Measurements from ENCODE around the gene NR3C2. TPM values are rescaled to one million over a fixed set of nuclear protein-coding genes. Genes with fewer than 3 reads are reported as not detected.
A peak's percentile ranks its signal among the peaks of the same experiment; 100 is the strongest.

Gene NR3C2
- polyA plus RNA-seq, 1 of the 3 experiments (the other 2 are of a cell fraction): 0.02 TPM

DNA sequence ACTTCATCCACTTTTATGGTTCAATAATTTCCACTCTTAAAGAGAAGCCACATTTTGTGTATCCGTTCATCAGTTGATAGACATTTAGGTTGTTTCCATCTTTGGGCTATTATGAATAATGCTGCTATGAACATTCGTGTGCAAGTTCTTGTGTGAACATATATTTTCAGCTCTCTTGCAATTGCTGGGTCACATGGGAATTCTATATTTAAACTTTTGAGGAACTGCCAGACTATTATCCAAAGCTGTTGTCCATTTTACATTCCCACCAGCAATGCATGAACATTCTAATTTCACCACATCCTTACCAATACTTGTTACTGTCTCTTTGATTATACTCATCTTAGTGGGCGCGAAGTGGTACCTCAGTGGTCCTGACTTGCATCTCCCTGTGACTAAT, 61.9 kb downstream of the NR3C2 start (continued):
- TF ChIP-seq EP300 (IDR thresholded peaks at IDR 0.05; ENCODE audit: borderline replicate concordance in 1 of 2, low read depth in 1 of 2, low read length in 1 of 2): no peak

DNA sequence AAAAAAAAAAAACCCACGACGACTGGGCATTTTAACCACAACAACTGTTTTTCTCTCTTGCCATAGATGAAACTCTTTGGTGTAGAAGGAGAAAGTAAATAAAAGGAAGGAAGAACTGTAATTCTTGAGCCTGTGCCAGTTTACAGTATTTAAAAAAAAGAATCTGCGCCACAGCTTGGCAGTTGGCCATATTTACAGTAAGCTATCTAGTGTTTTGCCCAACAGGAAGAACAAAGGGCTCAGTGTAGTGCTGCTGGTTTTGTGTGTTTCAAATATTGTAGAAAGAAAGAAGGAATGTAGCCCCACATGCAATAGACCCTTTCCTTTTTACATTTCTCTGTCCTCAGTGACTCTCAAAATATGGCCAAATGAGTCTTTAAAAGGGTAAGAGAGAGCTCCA, 66.1 kb downstream of the NR3C2 start:
- Histone ChIP-seq H3K79me2 (ENCODE audit: insufficient read depth) (no peaks in the 10 kb centered on the region), H3K9ac (no peak overlapping the region), H3K27me3 (ENCODE audit: insufficient read depth) (no peaks in the 10 kb centered on the region), H3K4me3 (ENCODE audit: low read depth in 2 of 2, low read length in 1 of 2) (no peak overlapping the region; a peak in 1 of 4 replicates), H3K4me2 (no peak overlapping the region), H3K9me3 (no peaks in the 10 kb centered on the region), H3K27ac (ENCODE audit: low read depth in 2 of 2, low read length in 1 of 2) (no peak overlapping the region), H2AFZ (ENCODE audit: low read depth) (no peak overlapping the region; the same call in 1 of the 2 replicates), H3F3A (replicated peaks; ENCODE audit: insufficient read depth) (no peaks in the 10 kb centered on the region), H3K36me3 (replicated peaks in 1 of 2; ENCODE audit: control insufficient read depth in 1 of 2, insufficient read depth in 2 of 2, low read length in 1 of 2) (no peaks in the 10 kb centered on the region), H3K9me2 (no peaks in the 10 kb centered on the region), H3K4me1 (ENCODE audit: control insufficient read depth in 1 of 2, insufficient read depth in 2 of 2, low read depth in 1 of 2, low read length in 1 of 2) (no peaks in the 10 kb centered on the region), H4K20me1 (ENCODE audit: insufficient read depth) (no peaks in the 10 kb centered on the region)
- POLR2A ChIA-PET: no interaction called here
- TF ChIP-seq MXI1 (IDR thresholded peaks at IDR 0.05; ENCODE audit: low read depth, low read length) (no peak), NFIC (IDR thresholded peaks at IDR 0.05; ENCODE audit: borderline replicate concordance) (peak; percentile 37; the same call in 1 of the 2 replicates)
- CTCF ChIA-PET: interaction anchor here (0.8 to 0.9 kb wide), 2 partner anchors 10 to 17 kb away, joined by 3 read pairs; no protein-coding TSS in a partner anchor
- 50% methylated on average over 3 of the region's 3 CpGs for WGBS (ENCODE audit: low lambda C conversion rate)
- DNase-seq: peak; percentile 3

DNA sequence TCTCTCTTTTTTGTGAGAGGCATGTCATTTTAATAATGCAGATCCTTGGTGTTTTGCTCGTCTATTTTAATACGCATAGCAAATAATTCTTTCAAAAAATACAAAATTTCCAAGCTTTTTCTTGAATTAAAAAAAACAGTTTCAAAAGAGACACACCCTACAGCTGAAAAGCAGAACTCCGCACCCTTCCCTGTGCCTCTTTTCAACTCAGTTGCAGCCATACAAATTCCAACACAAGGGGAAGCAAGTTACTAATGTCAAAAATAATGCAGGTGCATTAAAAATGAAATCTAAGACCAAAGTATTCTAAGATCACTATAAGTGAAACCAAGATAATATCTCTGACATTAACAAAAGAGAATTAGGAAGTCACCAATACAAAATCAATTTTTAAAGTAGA, 66.6 kb downstream of the NR3C2 start:
- H3K4me3 ChIP-seq (ENCODE audit: low read depth in 2 of 2, low read length in 1 of 2): no peak overlapping the region; a peak in 1 of 4 replicates
- DNase-seq: no peak
- no peak for TF ChIP-seq GABPA (IDR thresholded peaks at IDR 0.05; ENCODE audit: low read depth)
- no peak for TF ChIP-seq TEAD4 (IDR thresholded peaks at IDR 0.05; ENCODE audit: borderline replicate concordance, insufficient read depth)
- TF ChIP-seq USF1 (IDR thresholded peaks at IDR 0.05; ENCODE audit: borderline replicate concordance, low read depth): no peak
- no peak for TF ChIP-seq RCOR1 (IDR thresholded peaks at IDR 0.05; ENCODE audit: low read length)
- TF ChIP-seq NRF1 (IDR thresholded peaks at IDR 0.05; ENCODE audit: low read depth, low read length): no peak
- TF ChIP-seq ELF1 (IDR thresholded peaks at IDR 0.05): no peak
- TF ChIP-seq JUND (IDR thresholded peaks at IDR 0.05): no peak
- TF ChIP-seq EP300 (IDR thresholded peaks at IDR 0.05; ENCODE audit: borderline replicate concordance in 1 of 2, low read depth in 1 of 2, low read length in 1 of 2): no peak
- no peak for TF ChIP-seq CTCF (IDR thresholded peaks at IDR 0.05)
- TF ChIP-seq TAF1 (IDR thresholded peaks at IDR 0.05; ENCODE audit: borderline replicate concordance, low read depth, low read length): no peak

More for the DNA sequence above, 66.6 kb downstream of the NR3C2 start:
- Histone ChIP-seq H4K20me1 (ENCODE audit: insufficient read depth) (no peaks in the 10 kb centered on the region), H3K9ac (no peak overlapping the region), H2AFZ (ENCODE audit: low read depth) (no peak overlapping the region; the same call in 1 of the 2 replicates), H3K9me2 (no peaks in the 10 kb centered on the region), H3K27me3 (ENCODE audit: insufficient read depth) (no peaks in the 10 kb centered on the region), H3K9me3 (no peaks in the 10 kb centered on the region), H3K79me2 (ENCODE audit: insufficient read depth) (no peaks in the 10 kb centered on the region), H3K27ac (ENCODE audit: low read depth in 2 of 2, low read length in 1 of 2) (no peak overlapping the region), H3K4me1 (ENCODE audit: control insufficient read depth in 1 of 2, insufficient read depth in 2 of 2, low read depth in 1 of 2, low read length in 1 of 2) (no peaks in the 10 kb centered on the region), H3K4me2 (no peak overlapping the region), H3K36me3 (replicated peaks in 1 of 2; ENCODE audit: control insufficient read depth in 1 of 2, insufficient read depth in 2 of 2, low read length in 1 of 2) (no peaks in the 10 kb centered on the region), H3F3A (replicated peaks; ENCODE audit: insufficient read depth) (no peaks in the 10 kb centered on the region)
- 74% methylated on average over 3 of the region's 3 CpGs for WGBS (ENCODE audit: low lambda C conversion rate)
- POLR2A ChIA-PET: no interaction called here
- CTCF ChIA-PET: interaction anchor here (0.8 kb wide), 1 partner anchor 11 kb away, joined by 3 read pairs; no protein-coding TSS in a partner anchor

All from SK-N-SH (cell line).